Peyer's patch (tissue), 4 donors: ENCODE results near the gene FARP1.

Source experiments
- CTCF ChIP-seq, 6 experiments: fragments of 450-650 bp in 4 of 6; fragments of 200-600 bp in 2 of 6; sonication (generic) in 1 of 6; IDR thresholded peaks; one replicate each; pipeline ENCODE4 v1.5.1; 2017 to 2019; ENCODE audit warnings: antibody characterized with exemption in 6 of 6, mild to moderate bottlenecking in 3 of 6, moderate library complexity in 1 of 6
- POLR2A ChIP-seq, 2 donors: fragments of 450-650 bp; IDR thresholded peaks; one replicate each; pipeline ENCODE4 v1.5.1; 2017; ENCODE audit warnings: antibody characterized with exemption in 2 of 2, mild to moderate bottlenecking in 2 of 2, moderate library complexity in 2 of 2

DNA sequence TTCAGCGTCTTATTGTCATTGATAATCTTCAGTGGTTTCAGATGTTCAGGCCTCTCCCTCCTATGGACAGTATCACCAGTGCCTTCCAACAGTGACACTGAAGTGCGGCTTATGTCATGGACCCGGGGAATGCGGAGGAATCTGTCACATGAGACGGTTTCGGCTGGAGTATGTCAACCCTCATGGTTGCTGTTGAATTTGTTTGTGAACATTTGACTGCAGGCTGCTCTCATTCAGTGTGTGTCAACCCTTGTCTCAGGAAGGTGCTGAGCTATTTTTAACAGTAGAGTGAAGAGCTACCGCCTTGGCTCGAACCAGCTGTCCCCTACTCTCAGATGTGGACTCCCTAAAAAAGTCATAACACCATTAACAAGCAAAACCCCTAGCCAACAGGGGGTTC is 173.0 kb downstream of the FARP1 start:
- TF ChIP-seq POLR2A (IDR thresholded peaks at IDR 0.05) = no peak
- no peak for TF ChIP-seq CTCF (IDR thresholded peaks at IDR 0.05)
